ENCODE results near the gene NEDD4L. TPM values are rescaled to one million over a fixed set of nuclear protein-coding genes. Genes with fewer than 3 reads are reported as not detected.
"Not testable (repeated sequence)": the region's sequence is repeated elsewhere in the genome, so short reads cannot be mapped to it uniquely, and the experiment has no call there.

The NEDD4L gene
- total RNA-seq, 1 donor from 2014 or later: 209 TPM

- H3K9me3 Mint-ChIP-seq (ENCODE audit: unreplicated experiment): peaks cover 13% of the 10 kb centered on the region
- no peak overlapping the region for H3K27ac Mint-ChIP-seq (ENCODE audit: unreplicated experiment)
- no peak overlapping the region for H3K4me3 Mint-ChIP-seq (ENCODE audit: unreplicated experiment)
- TF ChIP-seq CTCF (IDR thresholded peaks at IDR 0.05; ENCODE audit: partially characterized antibody, unreplicated experiment): no peak
- DNase-seq: no peak
- peaks cover 26% of the 10 kb centered on the region for H3K4me1 Mint-ChIP-seq (ENCODE audit: low read depth, unreplicated experiment)
- no peaks in the 10 kb centered on the region for H3K36me3 Mint-ChIP-seq (ENCODE audit: unreplicated experiment)
- H3K27me3 Mint-ChIP-seq (ENCODE audit: unreplicated experiment): no peaks in the 10 kb centered on the region
Observed at GRCh38 chr18:58275176-58275575, 231.2 kb downstream of the NEDD4L start.

- Mint-ChIP-seq H3K27ac (ENCODE audit: unreplicated experiment) (no peak overlapping the region), H3K27me3 (ENCODE audit: unreplicated experiment) (peaks cover 1% of the 10 kb centered on the region), H3K4me3 (ENCODE audit: unreplicated experiment) (no peak overlapping the region), H3K9me3 (ENCODE audit: unreplicated experiment) (peaks cover 14% of the 10 kb centered on the region), H3K4me1 (ENCODE audit: low read depth, unreplicated experiment) (peaks cover 19% of the 10 kb centered on the region), H3K36me3 (ENCODE audit: unreplicated experiment) (no peaks in the 10 kb centered on the region)
- no peak for TF ChIP-seq CTCF (IDR thresholded peaks at IDR 0.05; ENCODE audit: partially characterized antibody, unreplicated experiment)
- no peak for DNase-seq
Observed at GRCh38 chr18:58276789-58277739, 233.0 kb downstream of the NEDD4L start.

GRCh38 chr18:58279504-58280175 is 235.6 kb downstream of the NEDD4L start:
- DNase-seq: no peak
- Mint-ChIP-seq H3K9me3 (ENCODE audit: unreplicated experiment) (peaks cover 9% of the 10 kb centered on the region), H3K27ac (ENCODE audit: unreplicated experiment) (no peak overlapping the region), H3K4me1 (ENCODE audit: low read depth, unreplicated experiment) (peaks cover 11% of the 10 kb centered on the region), H3K27me3 (ENCODE audit: unreplicated experiment) (peaks cover 1% of the 10 kb centered on the region), H3K4me3 (ENCODE audit: unreplicated experiment) (no peak overlapping the region), H3K36me3 (ENCODE audit: unreplicated experiment) (no peaks in the 10 kb centered on the region)
- TF ChIP-seq CTCF (IDR thresholded peaks at IDR 0.05; ENCODE audit: partially characterized antibody, unreplicated experiment): no peak

GRCh38 chr18:58280191-58280590 is 236.2 kb downstream of the NEDD4L start:
- Mint-ChIP-seq H3K36me3 (ENCODE audit: unreplicated experiment) (no peaks in the 10 kb centered on the region), H3K4me3 (ENCODE audit: unreplicated experiment) (no peak overlapping the region), H3K4me1 (ENCODE audit: low read depth, unreplicated experiment) (peaks cover 13% of the 10 kb centered on the region), H3K9me3 (ENCODE audit: unreplicated experiment) (peaks cover 9% of the 10 kb centered on the region), H3K27ac (ENCODE audit: unreplicated experiment) (no peak overlapping the region), H3K27me3 (ENCODE audit: unreplicated experiment) (peaks cover 1% of the 10 kb centered on the region)
- TF ChIP-seq CTCF (IDR thresholded peaks at IDR 0.05; ENCODE audit: partially characterized antibody, unreplicated experiment): no peak
- no peak for DNase-seq

GRCh38 chr18:58282872-58283271 is 238.8 kb downstream of the NEDD4L start:
- H3K36me3 Mint-ChIP-seq (ENCODE audit: unreplicated experiment); H3K4me3 Mint-ChIP-seq (ENCODE audit: unreplicated experiment); H3K27ac Mint-ChIP-seq (ENCODE audit: unreplicated experiment); H3K9me3 Mint-ChIP-seq (ENCODE audit: unreplicated experiment); DNase-seq; H3K27me3 Mint-ChIP-seq (ENCODE audit: unreplicated experiment): not testable (repeated sequence)
- peaks cover 12% of the 10 kb centered on the region for H3K4me1 Mint-ChIP-seq (ENCODE audit: low read depth, unreplicated experiment)
